Measurements from ENCODE around the gene ADK. TPM values are rescaled to one million over a fixed set of nuclear protein-coding genes. Genes with fewer than 3 reads are reported as not detected.
A peak's percentile ranks its signal among the peaks of the same experiment; 100 is the strongest.

The ADK gene
- total RNA-seq, 2 donors from 2014 or later = 14.4 to 24.3 TPM

DNA sequence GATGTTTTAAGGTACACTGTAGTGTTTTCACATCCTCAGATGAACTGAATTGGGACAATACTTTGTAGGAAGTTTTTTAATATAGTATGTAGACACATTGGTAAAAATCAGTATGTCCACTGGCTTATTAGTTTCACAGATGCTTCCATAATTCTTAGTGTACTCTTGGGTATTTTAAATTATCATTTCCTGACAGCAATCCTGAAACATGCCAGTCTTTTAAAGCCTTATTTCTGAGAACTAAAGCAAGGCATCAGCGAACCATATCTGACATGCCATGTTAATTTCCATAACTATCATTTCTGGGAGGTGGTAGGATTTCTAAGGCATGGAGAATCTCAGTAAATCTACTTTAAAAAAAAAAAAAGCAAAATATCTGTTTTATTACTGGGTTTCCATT, 266.4 kb downstream of the ADK start:
- no peak for DNase-seq (ENCODE audit: low spot score)
- no peaks in the 10 kb centered on the region for H3K36me3 ChIP-seq
- TF ChIP-seq, protein P1, sequence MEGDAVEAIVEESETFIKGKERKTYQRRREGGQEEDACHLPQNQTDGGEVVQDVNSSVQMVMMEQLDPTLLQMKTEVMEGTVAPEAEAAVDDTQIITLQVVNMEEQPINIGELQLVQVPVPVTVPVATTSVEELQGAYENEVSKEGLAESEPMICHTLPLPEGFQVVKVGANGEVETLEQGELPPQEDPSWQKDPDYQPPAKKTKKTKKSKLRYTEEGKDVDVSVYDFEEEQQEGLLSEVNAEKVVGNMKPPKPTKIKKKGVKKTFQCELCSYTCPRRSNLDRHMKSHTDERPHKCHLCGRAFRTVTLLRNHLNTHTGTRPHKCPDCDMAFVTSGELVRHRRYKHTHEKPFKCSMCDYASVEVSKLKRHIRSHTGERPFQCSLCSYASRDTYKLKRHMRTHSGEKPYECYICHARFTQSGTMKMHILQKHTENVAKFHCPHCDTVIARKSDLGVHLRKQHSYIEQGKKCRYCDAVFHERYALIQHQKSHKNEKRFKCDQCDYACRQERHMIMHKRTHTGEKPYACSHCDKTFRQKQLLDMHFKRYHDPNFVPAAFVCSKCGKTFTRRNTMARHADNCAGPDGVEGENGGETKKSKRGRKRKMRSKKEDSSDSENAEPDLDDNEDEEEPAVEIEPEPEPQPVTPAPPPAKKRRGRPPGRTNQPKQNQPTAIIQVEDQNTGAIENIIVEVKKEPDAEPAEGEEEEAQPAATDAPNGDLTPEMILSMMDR (IDR thresholded peaks at IDR 0.05) = no peak
- H3K4me1 ChIP-seq (ENCODE audit: control insufficient read depth in 1 of 2, low read depth in 2 of 2) = no peaks in the 10 kb centered on the region
- H3K27ac ChIP-seq = no peak overlapping the region
- no peak overlapping the region for H3K4me3 ChIP-seq
- no peaks in the 10 kb centered on the region for H3K27me3 ChIP-seq (replicated peaks; ENCODE audit: insufficient read depth)
- no peak for ATAC-seq (ENCODE audit: insufficient number of reproducible peaks, low FRiP score, low read depth)
- no peaks in the 10 kb centered on the region for H3K9me3 ChIP-seq

DNA sequence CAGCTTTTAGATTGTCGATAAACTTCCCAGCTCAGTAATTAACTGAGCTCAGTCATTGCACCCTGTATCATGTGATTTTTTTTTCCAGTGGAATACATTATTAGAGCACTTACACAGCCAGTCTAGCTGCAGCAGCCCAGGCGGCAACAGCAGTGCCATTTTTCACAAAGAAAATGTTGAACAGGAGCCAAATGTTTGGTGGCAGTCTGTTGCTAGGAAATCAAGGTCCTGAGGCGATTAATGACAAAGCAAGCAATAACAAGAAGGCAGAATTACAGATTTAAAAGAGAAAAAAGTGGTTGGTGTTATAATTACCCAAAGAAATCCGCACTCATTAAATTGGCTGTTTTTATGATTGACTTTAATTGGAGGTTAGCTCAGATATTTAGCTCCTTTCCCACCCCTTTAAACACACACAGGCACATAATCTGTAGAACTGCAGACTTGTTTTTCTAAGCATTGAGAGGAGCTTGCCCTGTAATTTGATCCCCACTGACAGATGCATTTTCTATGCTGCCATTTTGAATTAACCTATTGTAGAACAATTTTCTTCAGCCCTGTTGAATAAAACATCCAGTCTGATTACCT, 267.4 kb downstream of the ADK start:
- TF ChIP-seq, protein P1 (IDR thresholded peaks at IDR 0.05) = no peak
- Histone ChIP-seq H3K36me3 (no peaks in the 10 kb centered on the region), H3K4me1 (ENCODE audit: control insufficient read depth in 1 of 2, low read depth in 2 of 2) (no peaks in the 10 kb centered on the region), H3K27ac (no peak overlapping the region), H3K9me3 (no peaks in the 10 kb centered on the region), H3K27me3 (replicated peaks; ENCODE audit: insufficient read depth) (no peaks in the 10 kb centered on the region), H3K4me3 (no peak overlapping the region)
- DNase-seq (ENCODE audit: low spot score) (no peak), ATAC-seq (ENCODE audit: insufficient number of reproducible peaks, low FRiP score, low read depth) (no peak)

DNA sequence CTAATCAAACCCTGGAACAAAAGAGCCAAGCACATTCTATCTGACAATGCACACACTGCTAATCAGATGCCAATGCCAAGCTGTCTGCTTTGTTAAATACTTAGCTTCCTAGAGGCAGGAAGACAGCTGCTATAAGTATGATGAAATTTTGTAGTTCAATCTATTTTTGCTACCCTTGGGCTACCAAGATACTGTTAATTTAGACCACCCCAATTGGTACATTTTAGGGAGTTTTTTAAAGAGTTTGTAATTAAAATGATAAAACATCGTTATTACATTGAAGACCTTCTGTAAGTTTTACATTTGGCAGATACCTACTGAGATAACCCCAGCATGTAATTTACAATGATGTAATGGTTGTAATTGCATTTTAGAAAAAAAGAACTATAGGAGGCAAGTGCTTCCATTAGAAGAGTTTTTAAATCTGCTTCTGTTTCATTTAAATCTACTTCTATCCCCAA, 268.5 kb downstream of the ADK start:
- TF ChIP-seq, protein P1 (IDR thresholded peaks at IDR 0.05) = no peak
- ATAC-seq (ENCODE audit: insufficient number of reproducible peaks, low FRiP score, low read depth) = no peak

DNA sequence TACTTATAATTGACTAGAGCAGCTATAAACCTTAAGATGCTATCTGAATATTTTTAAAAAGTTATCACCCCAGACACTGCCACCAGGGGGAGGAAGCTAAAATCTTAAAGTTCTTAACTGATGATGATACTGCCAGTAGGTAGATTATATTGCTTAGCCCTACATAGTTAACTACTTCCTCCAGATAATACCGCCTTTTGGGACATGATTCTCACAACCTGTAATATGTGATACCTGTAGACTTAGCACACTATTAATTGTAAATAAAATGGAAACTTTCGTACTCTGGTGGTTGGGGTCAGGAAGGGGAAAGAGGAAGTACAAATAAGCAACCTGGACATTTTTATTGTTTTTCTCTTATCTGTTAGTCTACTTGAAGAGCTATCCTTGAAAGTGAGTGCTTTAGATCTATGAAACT, 268.9 kb downstream of the ADK start:
- H3K27ac ChIP-seq = no peak overlapping the region
- no peaks in the 10 kb centered on the region for H3K4me1 ChIP-seq (ENCODE audit: control insufficient read depth in 1 of 2, low read depth in 2 of 2)
- H3K4me3 ChIP-seq = no peak overlapping the region
- no peaks in the 10 kb centered on the region for H3K27me3 ChIP-seq (replicated peaks; ENCODE audit: insufficient read depth)
- H3K36me3 ChIP-seq = no peaks in the 10 kb centered on the region
- no peaks in the 10 kb centered on the region for H3K9me3 ChIP-seq
- DNase-seq (ENCODE audit: low spot score) (no peak), ATAC-seq (ENCODE audit: insufficient number of reproducible peaks, low FRiP score, low read depth) (no peak)
- TF ChIP-seq, protein P1 (IDR thresholded peaks at IDR 0.05) = peak; percentile 39

More for the DNA sequence above, 268.5 kb downstream of the ADK start:
- Histone ChIP-seq H3K4me3 (no peak overlapping the region), H3K4me1 (ENCODE audit: control insufficient read depth in 1 of 2, low read depth in 2 of 2) (no peaks in the 10 kb centered on the region), H3K27me3 (replicated peaks; ENCODE audit: insufficient read depth) (no peaks in the 10 kb centered on the region), H3K27ac (no peak overlapping the region), H3K36me3 (no peaks in the 10 kb centered on the region), H3K9me3 (no peaks in the 10 kb centered on the region)
- no peak for DNase-seq (ENCODE audit: low spot score)

DNA sequence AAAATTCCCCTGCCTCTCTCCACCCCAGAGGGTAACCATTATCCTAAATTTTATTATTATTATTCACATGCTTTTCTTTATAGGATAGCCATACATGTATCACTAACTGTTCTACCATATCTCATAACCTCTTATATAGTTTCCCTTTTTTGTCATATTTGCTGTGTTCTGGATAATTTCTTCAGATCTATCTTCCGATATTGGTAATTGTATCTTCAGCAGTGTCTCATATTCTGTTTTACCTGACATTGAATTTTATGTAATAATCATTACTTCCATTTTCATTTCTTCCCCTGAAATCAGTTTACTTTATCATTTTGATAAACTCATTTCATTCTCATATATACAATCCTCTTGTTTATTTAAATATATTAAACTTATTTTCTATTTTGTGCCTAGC, 273.5 kb downstream of the ADK start:
- no peaks in the 10 kb centered on the region for H3K9me3 ChIP-seq
- TF ChIP-seq, protein P1 (IDR thresholded peaks at IDR 0.05) = no peak
- no peaks in the 10 kb centered on the region for H3K36me3 ChIP-seq
- DNase-seq (ENCODE audit: low spot score) = no peak
- no peaks in the 10 kb centered on the region for H3K27me3 ChIP-seq (replicated peaks; ENCODE audit: insufficient read depth)
- no peak overlapping the region for H3K4me3 ChIP-seq
- H3K4me1 ChIP-seq (ENCODE audit: control insufficient read depth in 1 of 2, low read depth in 2 of 2) = no peaks in the 10 kb centered on the region
- H3K27ac ChIP-seq = no peak overlapping the region
- ATAC-seq (ENCODE audit: insufficient number of reproducible peaks, low FRiP score, low read depth) = no peak

Measured in thoracic aorta (tissue), 2 donors.